Mesenchymal stem cell (in vitro differentiated cells and primary cell): ENCODE data around the gene MICAL3.

Experiments
- DNase-seq: peaks from one replicate; pipeline ENCODE4 v3.0.0-alpha.2; 2013
- H2AFZ ChIP-seq: one replicate; pipeline ENCODE4 v1.6.1; 2013; ENCODE audit warnings: low read depth, mild to moderate bottlenecking, control low read depth, inconsistent platforms, low read length, moderate library complexity
- H2AK5ac ChIP-seq: 2 replicates; pipeline ENCODE4 v1.6.1; 2013; ENCODE audit warnings: low read length, moderate library complexity, mild to moderate bottlenecking, inconsistent platforms; ENCODE audit not compliant: severe bottlenecking
- H2BK120ac ChIP-seq: one replicate; pipeline ENCODE4 v1.6.1; 2013; ENCODE audit warnings: low read depth, mild to moderate bottlenecking, inconsistent platforms, low read length, moderate library complexity
- H2BK12ac ChIP-seq, 2 experiments: one replicate each; pipeline ENCODE4 v1.6.1; 2013; ENCODE audit warnings: inconsistent platforms in 2 of 2, low read length in 2 of 2, mild to moderate bottlenecking in 2 of 2, moderate library complexity in 2 of 2, control low read depth in 1 of 2
- H2BK15ac ChIP-seq: one replicate; pipeline ENCODE4 v1.6.1; 2013; ENCODE audit warnings: mild to moderate bottlenecking, low read depth, inconsistent platforms; ENCODE audit not compliant: poor library complexity, severe bottlenecking
- H2BK5ac ChIP-seq: 2 replicates; pipeline ENCODE4 v1.6.1; 2013; ENCODE audit warnings: low read depth, mild to moderate bottlenecking, low read length, control low read depth, inconsistent platforms; ENCODE audit not compliant: poor library complexity, severe bottlenecking
- H3K14ac ChIP-seq, 2 experiments: one replicate each; pipeline ENCODE4 v1.6.1; 2013; ENCODE audit warnings: inconsistent platforms in 2 of 2, low read length in 2 of 2, control low read depth in 1 of 2, mild to moderate bottlenecking in 1 of 2, moderate library complexity in 1 of 2
- H3K18ac ChIP-seq, 2 experiments: one replicate each; pipeline ENCODE4 v1.6.1; 2013; ENCODE audit warnings: inconsistent platforms in 2 of 2, low read length in 2 of 2, control low read depth in 1 of 2, low read depth in 1 of 2, mild to moderate bottlenecking in 1 of 2
- H3K23ac ChIP-seq, 2 experiments: one replicate each; pipeline ENCODE4 v1.6.1; 2013; ENCODE audit warnings: inconsistent platforms in 2 of 2, low read length in 2 of 2, mild to moderate bottlenecking in 2 of 2, moderate library complexity in 2 of 2, control low read depth in 1 of 2
- H3K27ac ChIP-seq: 2 replicates; pipeline ENCODE4 v1.5.1; 2013; ENCODE audit warnings: mild to moderate bottlenecking, moderate library complexity, low read length, control low read depth, inconsistent platforms; ENCODE audit not compliant: poor library complexity, severe bottlenecking
- H3K27me3 ChIP-seq, 2 experiments: 2 replicates each; pipeline versions ENCODE4 v1.6.1 to v1.7.0; 2013; ENCODE audit warnings: low read length in 2 of 2, mild to moderate bottlenecking in 2 of 2, moderate library complexity in 2 of 2, control low read depth in 1 of 2, inconsistent platforms in 1 of 2; ENCODE audit not compliant: control insufficient read depth in 1 of 2, insufficient read depth in 1 of 2
- H3K36me3 ChIP-seq, 2 experiments: 2 replicates each; pipeline versions ENCODE4 v1.6.1 to v1.7.0; 2013; ENCODE audit warnings: low read length in 2 of 2, control low read depth in 1 of 2, inconsistent platforms in 1 of 2, low read depth in 1 of 2, mild to moderate bottlenecking in 1 of 2; ENCODE audit not compliant: insufficient read depth in 2 of 2, control insufficient read depth in 1 of 2
- H3K4ac ChIP-seq, 2 experiments: one replicate each; pipeline ENCODE4 v1.6.1; 2013; ENCODE audit warnings: inconsistent platforms in 2 of 2, low read length in 2 of 2, mild to moderate bottlenecking in 2 of 2, moderate library complexity in 2 of 2, control low read depth in 1 of 2, low read depth in 1 of 2
- H3K4me1 ChIP-seq: 2 replicates; pipeline ENCODE4 v1.6.1; 2013; ENCODE audit warnings: low read depth, low read length, control low read depth; ENCODE audit not compliant: control insufficient read depth, insufficient read depth
- H3K4me2 ChIP-seq: 2 replicates; pipeline ENCODE4 v1.6.1; 2013; ENCODE audit warnings: low read length, mild to moderate bottlenecking, inconsistent platforms; ENCODE audit not compliant: poor library complexity, severe bottlenecking
- H3K4me3 ChIP-seq, 2 experiments: 2 replicates each; pipeline versions ENCODE4 v1.5.1 to v1.7.0; 2013; ENCODE audit warnings: low read length in 2 of 2, mild to moderate bottlenecking in 2 of 2, control low read depth in 1 of 2, low read depth in 1 of 2; ENCODE audit not compliant: insufficient read depth in 1 of 2
- H3K79me1 ChIP-seq: replicated peaks from 2 replicates; pipeline ENCODE4 v1.6.1; 2013; ENCODE audit warnings: mild to moderate bottlenecking, control low read depth, low read length, inconsistent platforms; ENCODE audit not compliant: poor library complexity, severe bottlenecking
- H3K9ac ChIP-seq: 2 replicates; pipeline ENCODE4 v1.7.0; 2013; ENCODE audit warnings: mild to moderate bottlenecking, low read length, moderate library complexity
- H3K9me3 ChIP-seq: 2 replicates; pipeline ENCODE4 v1.7.0; 2013; ENCODE audit warnings: mild to moderate bottlenecking, low read length; ENCODE audit not compliant: control insufficient read depth
- H4K8ac ChIP-seq: one replicate; pipeline ENCODE4 v1.6.1; 2013; ENCODE audit warnings: inconsistent platforms, mild to moderate bottlenecking, low read length, moderate library complexity
- H4K91ac ChIP-seq: one replicate; pipeline ENCODE4 v1.6.1; 2013; ENCODE audit warnings: mild to moderate bottlenecking, low read length, inconsistent platforms
- WGBS: methylation state at CpG from one replicate; pipeline ENCODE4 v1.1.7; 2013; ENCODE audit warnings: mixed read lengths; 5-methylcytosine and 5-hydroxymethylcytosine counted together

Gene MICAL3

GRCh38 chr22:17797721-17798559 is 226.4 kb downstream of the MICAL3 start:
- peaks cover 13 to 60% of the 10 kb centered on the region in 2 experiments for H3K36me3 ChIP-seq
- DNase-seq, result no peak
- WGBS, result 94% methylated on average over 23 of the region's 23 CpGs
- no peak overlapping the region for H2AFZ ChIP-seq
- H2BK15ac ChIP-seq, result no peak overlapping the region
- no peak overlapping the region for H2BK120ac ChIP-seq
- no peak overlapping the region for H3K9ac ChIP-seq
- no peak overlapping the region for H4K8ac ChIP-seq
- peak overlapping the region in 1 of 2 experiments; percentile 26 for H3K14ac ChIP-seq
- H3K4me3 ChIP-seq, result no peak overlapping the region
- H3K27me3 ChIP-seq, result no peaks in the 10 kb centered on the region
- H2BK5ac ChIP-seq, result no peak overlapping the region
- no peak overlapping the region for H3K23ac ChIP-seq
- no peaks in the 10 kb centered on the region for H3K9me3 ChIP-seq
- no peak overlapping the region for H2AK5ac ChIP-seq
- H4K91ac ChIP-seq, result no peak overlapping the region
- H3K4ac ChIP-seq, result no peak overlapping the region
- H3K79me1 ChIP-seq, result peaks cover 22% of the 10 kb centered on the region
- no peak overlapping the region for H2BK12ac ChIP-seq
- H3K18ac ChIP-seq, result no peak overlapping the region
- H3K27ac ChIP-seq, result no peak overlapping the region
- no peak overlapping the region for H3K4me2 ChIP-seq
- no peaks in the 10 kb centered on the region for H3K4me1 ChIP-seq

DNA sequence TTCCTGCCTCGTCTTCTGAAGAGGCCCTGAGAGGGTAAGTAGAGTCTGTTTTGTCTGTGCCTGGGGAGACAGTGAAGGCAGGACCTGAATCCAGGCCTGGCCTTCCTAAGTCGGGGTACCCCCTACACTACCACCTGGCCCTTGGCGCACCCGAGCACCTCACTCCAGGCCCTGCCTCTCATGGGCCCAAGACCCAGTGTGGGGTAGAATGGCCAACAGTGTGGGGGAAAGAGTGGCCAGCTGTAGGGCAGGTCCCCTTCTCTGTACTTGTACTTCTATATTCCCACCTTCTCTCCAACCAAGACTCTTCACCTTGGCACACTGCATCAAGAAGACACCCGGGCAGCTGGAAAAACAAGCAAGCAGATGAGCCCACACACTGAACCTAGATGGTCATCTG is 227.7 kb downstream of the MICAL3 start:
- no peak overlapping the region for H3K18ac ChIP-seq
- no peak overlapping the region for H2AFZ ChIP-seq
- 100% methylated on average over 3 of the region's 5 CpGs for WGBS

GRCh38 chr22:17795661-17796548 is 228.5 kb downstream of the MICAL3 start:
- Histone ChIP-seq H3K18ac (no peak overlapping the region), H3K79me1 (peaks cover 20% of the 10 kb centered on the region), H3K36me3 (peaks cover 14 to 69% of the 10 kb centered on the region in 2 experiments), H3K27me3 (no peaks in the 10 kb centered on the region), H2AFZ (no peak overlapping the region), H3K14ac (no peak overlapping the region), H2BK15ac (no peak overlapping the region), H2BK5ac (no peak overlapping the region), H3K4me3 (no peak overlapping the region), H3K9ac (no peak overlapping the region), H3K9me3 (no peaks in the 10 kb centered on the region), H3K4me1 (no peaks in the 10 kb centered on the region), H2AK5ac (no peak overlapping the region), H2BK12ac (no peak overlapping the region), H2BK120ac (no peak overlapping the region), H3K4me2 (no peak overlapping the region), H3K4ac (no peak overlapping the region), H4K8ac (no peak overlapping the region), H4K91ac (no peak overlapping the region), H3K23ac (no peak overlapping the region), H3K27ac (no peak overlapping the region)
- WGBS, result 95% methylated on average over 25 of the region's 32 CpGs
- DNase-seq, result no peak

More for the DNA sequence above, 227.7 kb downstream of the MICAL3 start:
- H2BK15ac ChIP-seq, result no peak overlapping the region
- no peak overlapping the region for H3K23ac ChIP-seq
- H3K9me3 ChIP-seq, result no peaks in the 10 kb centered on the region
- H2BK120ac ChIP-seq, result no peak overlapping the region
- no peak overlapping the region for H3K4me2 ChIP-seq
- peaks cover 13 to 62% of the 10 kb centered on the region in 2 experiments for H3K36me3 ChIP-seq
- H3K27ac ChIP-seq, result no peak overlapping the region
- no peaks in the 10 kb centered on the region for H3K4me1 ChIP-seq
- no peak for DNase-seq
- H2AK5ac ChIP-seq, result no peak overlapping the region
- no peak overlapping the region for H3K4me3 ChIP-seq
- H4K8ac ChIP-seq, result no peak overlapping the region
- no peak overlapping the region for H2BK5ac ChIP-seq
- no peaks in the 10 kb centered on the region for H3K27me3 ChIP-seq
- no peak overlapping the region for H3K14ac ChIP-seq
- H3K4ac ChIP-seq, result no peak overlapping the region
- no peak overlapping the region for H2BK12ac ChIP-seq
- H3K9ac ChIP-seq, result no peak overlapping the region
- H4K91ac ChIP-seq, result no peak overlapping the region
- peaks cover 20% of the 10 kb centered on the region for H3K79me1 ChIP-seq
